Stimulated activated CD4-positive, alpha-beta T cell treated with anti-CD3 and anti-CD28 coated beads, TNF-alpha, amount 100 ng/mL, for 24 hours (primary cell): ENCODE data around the gene SLC25A31.

Experiments used
- DNase-seq, 3 experiments: peaks; one replicate each; pipeline ENCODE4 v3.0.0-alpha.2; 2020; ENCODE audit warnings: low read depth in 3 of 3

SLC25A31 gene

DNA sequence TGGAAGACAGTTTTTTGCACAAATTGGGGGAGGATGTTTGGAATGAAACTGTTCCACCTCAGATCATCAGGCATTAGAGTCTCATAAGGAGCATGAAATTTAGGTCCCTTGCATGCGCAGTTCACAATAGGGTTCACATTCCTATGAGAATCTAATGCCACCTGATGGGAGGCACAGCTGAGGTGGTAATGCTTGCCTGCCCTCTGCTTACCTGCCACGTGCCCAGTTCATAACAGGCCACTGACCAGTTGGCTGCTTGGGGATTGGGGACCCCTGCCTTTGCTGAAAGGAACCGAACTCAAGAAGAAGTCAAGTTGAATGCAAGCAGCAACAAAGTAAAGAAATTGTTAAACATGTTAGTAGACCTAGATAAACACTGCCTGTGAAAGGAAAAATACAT is 47.3 kb downstream of the SLC25A31 start:
- DNase-seq: no peak

- DNase-seq: no peak
Measured at GRCh38 chr4:127778102-127778501, 47.9 kb downstream of the SLC25A31 start.

DNA sequence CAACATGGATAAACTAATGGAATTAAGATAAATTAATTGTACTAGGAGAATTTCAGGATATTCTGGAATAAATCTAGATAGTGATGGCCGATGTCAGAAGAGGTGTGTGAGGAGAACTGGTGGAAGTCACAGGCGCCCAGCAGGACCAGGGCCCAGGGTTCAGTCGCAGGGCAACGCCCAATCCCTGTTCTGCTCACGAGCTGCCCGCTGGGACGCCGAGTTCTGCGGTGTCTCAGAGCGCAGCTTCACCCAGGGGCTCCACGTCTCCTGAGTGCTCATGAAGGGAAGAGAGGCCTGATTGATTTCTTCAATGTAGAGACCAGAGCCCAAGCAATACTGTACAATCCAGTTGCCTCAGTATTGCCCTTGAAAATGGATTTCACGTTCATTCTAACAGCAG is 50.4 kb downstream of the SLC25A31 start:
- DNase-seq: no peak

GRCh38 chr4:127781300-127782024 is 51.3 kb downstream of the SLC25A31 start:
- DNase-seq: no peak

DNA sequence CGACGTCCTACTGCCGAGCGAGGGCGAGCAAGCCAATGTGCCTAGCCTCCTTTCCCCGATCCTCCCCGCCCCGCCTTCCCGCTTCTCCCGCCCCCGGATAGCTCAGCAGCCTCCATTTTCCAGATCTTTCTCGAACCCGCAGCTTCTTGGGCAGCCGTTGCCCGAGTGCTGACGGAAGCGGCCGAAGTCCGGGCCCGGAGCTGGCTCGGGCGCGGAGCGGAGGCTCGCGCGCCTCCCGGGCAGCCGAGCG is 51.8 kb downstream of the SLC25A31 start:
- peak in 1 of 3 experiments; percentile 67 for DNase-seq

DNA sequence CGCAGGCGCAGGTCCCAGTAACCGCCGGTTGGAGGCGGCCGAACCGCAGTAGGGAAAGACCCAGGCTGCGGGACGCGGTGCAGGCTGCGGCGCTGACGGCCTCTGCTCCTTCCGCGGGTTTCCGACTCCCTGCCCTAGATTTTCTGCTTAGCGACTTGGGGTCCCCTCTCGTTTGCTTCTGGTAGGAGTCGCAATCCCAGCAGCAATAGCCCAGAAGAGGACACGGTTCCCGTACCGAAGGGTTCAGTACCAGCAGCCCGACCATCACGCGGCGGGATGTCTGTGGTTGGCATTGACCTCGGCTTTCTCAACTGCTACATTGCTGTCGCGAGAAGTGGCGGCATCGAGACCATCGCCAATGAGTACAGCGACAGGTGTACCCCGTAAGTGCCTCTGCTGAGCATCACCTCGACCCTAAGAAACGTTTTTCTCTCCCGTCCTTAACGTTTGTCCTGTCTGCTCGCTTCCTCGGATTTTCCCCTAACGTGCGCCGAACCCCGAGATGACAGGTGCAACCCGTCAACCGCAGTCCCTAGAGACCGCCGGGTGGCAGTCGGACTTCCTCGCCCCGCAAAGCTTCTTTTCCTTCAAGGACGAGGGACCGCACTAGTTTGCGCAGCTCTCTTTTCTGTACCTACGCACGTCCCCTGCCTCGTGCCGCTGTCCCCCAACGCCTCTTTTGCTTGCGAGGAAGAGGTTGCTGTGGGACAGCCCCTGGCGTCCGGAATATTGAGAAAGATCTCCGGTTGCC is 52.2 kb downstream of the SLC25A31 start, which contains the start of gene HSPA4L:
Gene HSPA4L (plus strand): TSS at position 48 of the 751 bp plus-strand sequence. CDS start 229 bp downstream, at position 277.
- DNase-seq: peak in 2 of 3 experiments; percentile 5 to 50

DNA sequence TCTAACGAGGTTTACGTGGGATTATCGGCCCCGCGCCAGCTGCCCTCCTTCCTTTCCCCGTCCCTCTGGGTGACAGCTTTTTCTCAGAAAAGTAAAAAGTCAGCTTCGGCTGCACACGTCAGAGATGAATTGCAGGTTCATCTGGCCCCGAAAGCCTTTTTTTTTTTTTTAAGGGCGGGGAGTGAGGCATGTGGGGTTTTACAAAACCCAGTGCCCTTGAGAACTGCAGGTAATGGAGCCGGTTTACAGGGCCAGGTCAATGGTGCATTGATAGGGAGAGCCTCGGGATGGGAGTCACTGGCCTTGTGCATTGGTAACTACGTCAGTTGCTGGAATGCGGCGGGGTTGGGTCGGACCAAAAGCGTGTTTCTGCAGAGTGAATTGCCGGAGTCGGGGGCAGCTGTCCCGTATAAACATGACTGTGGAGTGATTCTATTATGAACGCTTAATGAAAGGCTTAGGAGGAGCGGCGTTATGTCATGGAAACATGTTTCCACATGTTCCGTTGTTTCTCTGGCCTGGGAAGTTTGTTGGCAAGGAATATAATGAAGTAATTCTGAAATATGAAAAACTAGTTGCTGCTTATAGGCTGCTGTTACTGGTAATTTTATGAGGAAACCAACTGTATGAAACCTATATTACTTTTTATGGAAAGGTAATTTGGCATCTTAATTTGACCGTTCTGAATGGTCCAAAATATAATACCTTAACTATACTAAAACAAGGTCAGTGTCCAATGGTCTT is 53.0 kb downstream of the SLC25A31 start:
- DNase-seq: no peak

DNA sequence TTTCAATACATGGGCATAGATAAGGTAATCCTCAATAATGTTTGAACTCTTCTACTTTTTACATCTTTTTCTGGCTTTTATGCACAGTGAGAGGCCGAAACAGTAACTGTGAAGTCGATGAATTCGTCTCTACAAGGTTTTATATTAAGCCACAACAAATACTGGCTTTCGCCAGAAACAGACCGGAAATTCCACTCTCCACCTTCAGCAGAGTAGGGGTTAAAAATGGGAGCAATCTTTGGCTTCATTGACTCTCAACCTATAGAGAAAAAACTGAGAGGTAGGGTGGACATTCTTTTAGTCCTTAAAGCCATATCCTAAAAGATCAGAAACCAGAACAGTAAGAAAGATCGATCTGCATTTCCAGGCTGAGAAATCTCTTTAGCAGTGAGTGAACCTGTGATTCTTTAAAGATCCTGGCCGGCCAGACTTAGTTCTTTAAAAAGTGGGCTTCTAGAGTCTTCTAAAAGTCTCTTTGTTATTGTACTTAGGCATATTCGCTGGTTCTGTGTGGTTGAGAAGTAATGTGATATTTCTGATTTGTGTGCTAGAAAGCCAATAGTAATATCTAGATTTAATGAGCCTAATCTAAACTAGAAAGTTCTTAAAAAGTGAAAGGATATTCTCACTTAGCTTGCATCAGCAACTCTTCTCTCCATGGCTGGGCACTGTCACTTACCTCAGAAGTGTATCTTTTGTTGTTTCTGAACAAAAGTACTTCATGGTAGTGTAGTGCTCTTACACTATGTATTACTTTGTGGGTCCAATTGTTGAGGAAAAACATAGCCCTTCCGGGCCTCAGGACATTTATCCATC is 54.0 kb downstream of the SLC25A31 start:
- no peak for DNase-seq

- no peak for DNase-seq
Measured at GRCh38 chr4:127788517-127788916, 58.3 kb downstream of the SLC25A31 start.

DNA sequence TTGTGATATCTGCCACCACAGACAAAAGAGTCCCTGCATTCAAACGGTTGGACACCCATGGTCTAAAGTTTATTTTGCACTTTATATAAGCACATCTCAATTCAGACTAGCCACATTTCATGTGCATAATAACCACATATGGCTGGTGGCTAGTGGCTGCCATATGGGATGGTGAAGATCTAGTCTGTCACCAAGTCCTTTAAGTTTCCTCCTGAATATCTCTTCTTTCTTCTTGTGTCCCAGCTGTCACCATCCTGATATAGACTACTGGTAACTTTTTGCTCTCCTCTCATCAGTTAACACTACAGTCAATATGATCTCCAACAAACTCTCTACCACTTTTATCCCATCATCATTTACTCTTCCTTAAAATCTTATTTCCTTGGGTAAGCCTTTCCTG is 61.2 kb downstream of the SLC25A31 start:
- no peak for DNase-seq

GRCh38 chr4:127793528-127793927 is 63.3 kb downstream of the SLC25A31 start:
- DNase-seq: no peak

DNA sequence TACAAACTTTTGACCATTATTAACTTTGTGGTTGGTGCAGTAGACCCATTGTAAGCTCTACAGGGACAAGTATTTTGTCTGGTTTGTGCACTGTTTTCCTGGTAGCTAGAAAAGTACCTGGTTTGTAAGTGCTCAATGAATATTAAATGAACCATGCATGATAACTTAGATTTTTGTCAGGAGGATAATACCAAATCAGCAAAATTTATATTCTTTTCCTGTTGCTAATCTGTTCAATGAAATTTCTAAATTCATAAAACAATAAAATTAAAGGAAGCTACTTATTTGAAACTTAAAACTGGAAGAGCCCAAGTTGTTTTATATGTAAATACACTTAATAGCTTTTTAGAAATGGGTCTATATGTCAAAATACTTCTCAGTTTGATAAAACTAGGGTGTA is 69.5 kb downstream of the SLC25A31 start:
- no peak for DNase-seq

DNA sequence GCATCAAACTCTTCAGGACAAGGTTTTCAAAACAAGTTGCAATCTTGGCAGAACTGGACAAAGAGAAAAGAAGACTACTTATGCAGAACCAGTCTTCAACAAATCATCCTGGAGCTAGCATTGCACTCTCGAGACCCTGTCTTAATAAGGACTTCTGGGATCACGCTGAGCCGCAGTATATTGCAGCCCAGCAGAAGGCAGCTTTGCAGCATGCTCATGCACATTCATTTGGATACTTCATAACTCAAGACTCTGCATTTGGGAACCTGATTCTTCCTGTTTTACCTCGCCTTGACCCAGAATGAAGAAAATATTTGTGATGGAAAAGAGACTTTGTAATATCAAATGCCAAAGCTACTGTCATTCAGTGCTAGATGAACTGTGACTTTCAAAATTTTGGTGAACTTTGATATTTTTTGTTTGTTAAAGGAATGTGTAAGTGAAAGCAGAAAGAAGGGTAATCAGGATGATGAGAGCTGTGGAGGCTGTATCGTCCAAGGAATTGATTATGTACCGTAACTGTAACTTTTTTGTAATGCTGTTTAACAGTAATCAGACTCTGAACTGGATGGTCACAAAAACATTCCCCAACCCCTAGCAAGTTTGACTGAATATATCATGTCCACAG is 79.1 kb downstream of the SLC25A31 start:
- no peak for DNase-seq

DNA sequence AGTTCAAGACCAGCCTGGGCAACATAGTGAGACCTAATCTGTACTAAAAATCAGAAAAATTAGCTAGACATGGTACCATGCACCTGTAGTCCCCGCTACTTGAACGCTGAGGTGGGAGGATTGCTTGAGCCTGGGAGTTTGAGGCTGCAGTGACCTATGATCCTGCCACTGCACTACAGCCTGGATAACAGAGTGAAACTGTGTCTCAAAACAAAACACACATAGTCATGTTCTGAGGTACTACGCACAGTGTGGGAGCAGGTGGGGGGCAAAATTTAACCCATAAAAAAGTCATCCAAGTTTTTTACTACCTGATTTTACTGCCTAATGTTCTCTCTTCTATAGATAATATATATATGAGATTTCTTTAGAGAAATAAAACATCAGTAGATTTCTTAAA is 80.4 kb downstream of the SLC25A31 start:
- DNase-seq: no peak

- DNase-seq: no peak
Measured at GRCh38 chr4:127822430-127822829, 92.2 kb downstream of the SLC25A31 start.
